ENCODE results near the gene TRMT11.

DNA sequence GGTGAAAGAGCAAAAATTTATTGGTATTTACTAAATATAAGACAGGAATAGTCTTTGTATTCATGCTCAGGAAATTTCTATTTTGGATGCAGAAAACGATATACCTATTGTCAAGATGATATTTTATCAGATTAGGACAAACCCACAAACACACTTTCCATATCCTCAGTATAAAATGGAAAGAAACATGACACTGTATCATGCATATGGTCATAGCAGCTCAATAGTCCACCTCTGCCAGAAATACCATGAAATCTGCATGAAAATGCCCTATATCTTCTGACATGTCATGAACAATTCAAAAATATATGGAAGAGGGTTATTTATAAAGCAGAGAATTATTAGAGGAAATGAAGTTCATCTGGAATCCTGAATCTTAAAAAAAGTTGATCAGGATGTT, 41.4 kb upstream of the TRMT11 start:
- TF ChIP-seq POLR2A (IDR thresholded peaks at IDR 0.05), result no peak
- TF ChIP-seq POLR2AphosphoS5 (IDR thresholded peaks at IDR 0.05), result no peak
- TF ChIP-seq CTCF (IDR thresholded peaks at IDR 0.05), result no peak
- no peak for TF ChIP-seq EP300 (IDR thresholded peaks at IDR 0.05)
